NCI-H1436 (cell line): ENCODE data around the gene PSMC6.
A peak's percentile ranks its signal among the peaks of the same experiment; 100 is the strongest.
"Not testable (repeated sequence)": the region's sequence is repeated elsewhere in the genome, so short reads cannot be mapped to it uniquely, and the experiment has no call there.

Source experiments
- DNase-seq: peaks from one replicate; lab custom pipeline; 2025; lab: John Stamatoyannopoulos, UW

Gene PSMC6

GRCh38 chr14:52723514-52724359 is 16.7 kb downstream of the PSMC6 start:
- no peak for DNase-seq

DNA sequence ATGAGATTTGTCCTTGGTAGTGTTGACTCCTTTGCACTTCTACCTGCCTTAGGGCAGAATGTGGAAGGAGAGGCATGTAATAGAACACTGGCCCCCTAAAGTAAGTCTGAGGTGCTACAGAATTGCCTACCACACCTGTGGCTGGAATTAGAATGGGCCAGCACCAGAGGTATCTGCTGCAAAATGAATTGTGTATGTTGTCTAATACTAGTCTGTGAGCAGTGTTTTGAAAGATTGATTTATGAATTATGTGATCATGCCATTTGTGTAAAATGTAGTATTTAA is 17.3 kb downstream of the PSMC6 start:
- no peak for DNase-seq

DNA sequence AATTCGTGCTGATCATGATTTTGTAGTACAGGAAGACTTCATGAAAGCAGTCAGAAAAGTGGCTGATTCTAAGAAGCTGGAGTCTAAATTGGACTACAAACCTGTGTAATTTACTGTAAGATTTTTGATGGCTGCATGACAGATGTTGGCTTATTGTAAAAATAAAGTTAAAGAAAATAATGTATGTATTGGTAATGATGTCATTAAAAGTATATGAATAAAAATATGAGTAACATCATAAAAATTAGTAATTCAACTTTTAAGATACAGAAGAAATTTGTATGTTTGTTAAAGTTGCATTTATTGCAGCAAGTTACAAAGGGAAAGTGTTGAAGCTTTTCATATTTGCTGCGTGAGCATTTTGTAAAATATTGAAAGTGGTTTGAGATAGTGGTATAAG is 20.5 kb downstream of the PSMC6 start:
- not testable (repeated sequence) for DNase-seq

- not testable (repeated sequence) for DNase-seq
These were observed 22.0 kb downstream of the PSMC6 start for GRCh38 chr14:52729035-52729434.

DNA sequence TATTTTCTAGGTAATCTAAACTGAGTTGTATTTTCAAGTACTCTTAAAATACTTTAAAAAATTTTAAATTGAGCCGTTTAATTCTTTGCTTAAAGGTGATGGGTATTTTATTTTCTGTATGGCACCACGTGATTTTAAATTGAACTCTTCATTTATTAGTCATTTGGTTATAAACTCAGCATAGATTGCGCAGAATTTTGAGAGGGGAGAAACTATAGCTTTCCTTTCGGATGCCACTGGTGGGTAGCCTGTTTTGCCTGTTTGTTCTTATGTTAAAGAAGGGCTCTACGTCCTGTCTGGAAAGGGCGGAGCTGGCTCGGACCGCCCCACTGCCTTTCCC is 22.6 kb downstream of the PSMC6 start:
- DNase-seq, result no peak

DNA sequence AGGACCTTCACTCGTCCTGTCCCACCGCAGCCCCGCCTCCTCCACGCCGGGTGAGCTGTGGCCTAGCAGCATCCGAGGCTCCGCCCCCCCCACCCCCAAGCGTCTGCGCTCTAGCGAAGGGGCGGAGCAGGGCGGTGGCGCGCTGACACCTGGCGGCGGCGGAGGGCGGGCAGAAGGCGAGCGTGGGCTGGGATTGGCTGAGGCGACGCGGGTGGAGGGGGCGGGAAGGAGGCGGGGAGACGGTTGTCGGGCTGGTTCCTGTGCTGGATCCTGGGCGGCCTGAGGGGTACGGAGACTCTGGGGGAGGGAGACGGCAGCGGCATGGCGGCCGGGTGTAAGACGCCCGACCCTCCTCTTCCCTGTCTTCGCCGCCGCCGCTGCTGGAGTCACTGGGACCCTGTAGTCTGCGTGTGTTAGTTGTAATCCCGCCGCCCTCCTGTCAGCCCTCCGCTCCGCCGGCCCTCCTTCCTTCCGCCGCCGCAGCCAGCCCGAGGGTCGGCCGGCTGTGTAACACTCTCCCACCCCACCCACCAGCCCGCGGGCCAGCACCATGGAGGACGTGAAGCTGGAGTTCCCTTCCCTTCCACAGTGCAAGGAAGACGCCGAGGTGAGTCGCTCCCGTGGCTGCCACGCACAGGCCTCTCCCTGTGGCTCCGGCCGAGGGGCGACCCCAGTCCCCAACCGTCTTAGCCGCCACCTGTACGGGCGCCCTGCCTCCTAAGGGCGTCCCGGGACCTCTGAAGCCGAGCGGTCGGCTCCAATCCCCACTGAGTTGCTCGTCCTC is 23.1 kb downstream of the PSMC6 start, which contains the start of gene STYX:
Gene STYX, plus strand, starts transcription at position 242 of the 784 bp plus-strand sequence. Its CDS starts 309 bp downstream, at position 551.
- peak; percentile 98 for DNase-seq

DNA sequence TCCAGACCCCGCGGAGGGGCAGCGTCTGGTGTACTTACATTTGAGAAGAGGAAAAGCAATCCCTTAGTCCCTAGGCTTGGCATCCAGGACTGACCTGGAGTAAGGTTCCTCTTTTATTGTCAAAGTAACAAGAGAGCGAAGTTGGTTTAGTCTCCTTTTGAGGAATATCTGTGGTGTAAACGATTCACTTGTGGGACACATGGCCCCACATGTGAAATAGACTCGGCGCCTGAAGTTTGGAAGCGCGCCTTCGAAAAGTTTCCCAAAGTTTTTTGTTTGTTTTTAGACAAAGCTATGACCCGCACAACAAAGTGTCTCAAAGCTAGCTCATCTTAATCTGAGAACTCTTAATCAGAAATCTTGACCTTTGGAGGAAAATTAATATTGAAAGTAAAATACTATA is 23.7 kb downstream of the PSMC6 start:
- DNase-seq, result no peak

GRCh38 chr14:52733824-52734223 is 26.8 kb downstream of the PSMC6 start:
- DNase-seq, result no peak

DNA sequence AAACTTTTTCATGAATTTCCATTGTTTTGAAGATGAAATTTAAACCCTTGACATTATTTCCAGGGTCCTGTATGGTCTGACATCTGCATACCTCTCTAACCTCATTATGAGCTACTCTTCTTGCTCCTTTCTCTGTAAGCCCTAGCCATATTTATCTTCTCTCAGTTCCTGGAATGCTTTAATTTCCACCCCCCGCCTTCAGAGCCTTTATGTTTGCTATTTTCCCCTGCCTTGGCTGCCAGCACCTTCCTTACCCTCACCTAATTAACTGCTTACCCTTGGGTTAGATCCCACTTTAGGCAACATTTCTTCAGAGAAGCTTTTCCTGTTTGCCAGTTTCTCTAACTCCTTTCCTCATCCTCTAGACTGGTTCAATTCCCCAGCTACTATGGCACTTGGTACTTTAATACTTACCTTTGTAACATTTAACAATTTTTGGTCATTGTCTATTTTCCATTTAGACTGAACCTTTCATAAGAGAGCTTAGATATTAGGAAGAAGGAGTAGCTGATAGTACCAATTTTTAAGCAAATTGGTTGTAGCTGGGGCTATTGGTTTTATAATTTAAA is 29.0 kb downstream of the PSMC6 start:
- DNase-seq, result no peak

DNA sequence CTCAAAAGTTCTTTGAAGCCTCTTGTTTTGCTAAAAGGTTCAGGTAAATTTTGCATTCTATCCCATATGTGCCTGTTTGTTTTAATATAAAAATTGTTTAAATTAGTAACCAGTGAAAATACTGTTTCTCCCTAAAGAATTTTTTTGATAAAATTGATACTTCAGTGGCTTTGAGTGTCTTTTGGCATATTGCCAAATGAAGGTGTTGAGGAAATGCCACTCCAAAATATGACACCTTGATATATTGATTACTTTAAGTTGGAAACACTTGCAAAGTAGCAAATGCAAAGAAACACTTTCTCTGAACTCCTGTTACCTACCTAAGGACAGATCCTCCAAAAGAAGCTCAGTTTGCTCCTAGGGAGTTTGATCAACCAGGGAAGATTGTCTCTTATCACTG is 31.4 kb downstream of the PSMC6 start:
- DNase-seq, result no peak

DNA sequence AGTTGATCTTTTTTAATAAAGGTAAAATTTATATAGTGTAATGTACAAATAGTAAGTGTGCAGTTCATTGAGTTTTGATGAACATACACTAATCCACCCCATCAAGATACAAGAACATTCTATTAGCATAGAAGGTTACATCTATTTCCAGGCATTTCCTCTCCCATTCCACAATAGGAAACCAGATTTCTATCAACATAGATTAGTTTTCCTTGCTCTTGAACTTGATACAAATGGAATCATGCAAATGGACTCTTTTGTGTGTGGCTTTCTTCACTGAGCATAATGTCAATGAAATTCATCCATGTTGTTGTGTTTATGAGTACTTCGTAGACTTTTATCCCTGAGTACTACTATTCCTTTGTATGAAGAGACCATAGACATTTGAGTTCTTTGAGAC is 33.8 kb downstream of the PSMC6 start:
- no peak for DNase-seq

DNA sequence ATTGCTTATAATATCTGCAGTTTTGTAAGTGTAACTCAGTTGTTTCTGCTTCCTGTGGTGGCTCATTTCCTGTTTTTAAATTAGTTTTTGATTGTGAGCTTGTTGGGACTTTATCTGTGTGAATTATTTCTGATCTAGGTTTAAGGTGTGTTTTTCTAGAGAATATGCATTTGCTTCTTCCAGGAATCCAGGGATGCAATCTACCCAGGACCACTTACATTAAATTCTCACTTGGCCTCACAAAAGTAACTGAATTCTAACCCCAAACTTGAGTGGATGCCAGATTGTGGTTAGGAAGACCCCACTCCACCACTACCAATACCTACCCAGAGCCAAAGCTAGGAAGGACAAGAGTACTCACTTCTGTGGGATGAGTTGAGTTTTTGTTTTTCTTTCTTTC is 34.9 kb downstream of the PSMC6 start:
- DNase-seq, result no peak

DNA sequence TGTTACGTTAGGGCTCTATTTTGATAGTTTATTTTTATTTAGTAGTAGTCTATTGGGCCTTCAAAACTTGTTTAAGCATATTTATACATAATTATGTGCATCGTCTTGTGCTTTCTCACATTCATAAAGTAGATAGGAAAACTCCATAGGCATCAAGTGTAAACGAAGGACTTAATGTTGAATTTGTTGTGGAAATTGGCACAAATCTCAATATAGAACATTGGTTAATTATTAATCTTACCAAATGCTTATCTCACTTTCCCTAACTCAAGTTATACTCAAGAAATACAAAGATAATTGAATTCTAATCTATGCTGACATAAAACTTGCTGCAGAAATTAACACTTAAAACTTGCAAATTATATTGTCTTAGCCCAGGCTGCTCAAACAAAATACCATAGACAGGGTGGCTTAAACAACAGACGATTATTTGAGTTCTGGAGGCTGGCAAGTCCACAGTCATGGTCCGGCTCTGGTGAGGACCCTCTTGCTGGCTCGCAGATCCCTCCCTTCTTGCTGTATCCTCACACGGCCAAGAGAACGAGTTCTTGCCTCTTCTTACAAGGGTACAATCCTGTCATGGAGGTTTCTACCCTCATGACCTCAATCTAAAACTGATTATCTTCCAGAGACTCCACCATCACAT is 41.8 kb downstream of the PSMC6 start:
- DNase-seq, result no peak

DNA sequence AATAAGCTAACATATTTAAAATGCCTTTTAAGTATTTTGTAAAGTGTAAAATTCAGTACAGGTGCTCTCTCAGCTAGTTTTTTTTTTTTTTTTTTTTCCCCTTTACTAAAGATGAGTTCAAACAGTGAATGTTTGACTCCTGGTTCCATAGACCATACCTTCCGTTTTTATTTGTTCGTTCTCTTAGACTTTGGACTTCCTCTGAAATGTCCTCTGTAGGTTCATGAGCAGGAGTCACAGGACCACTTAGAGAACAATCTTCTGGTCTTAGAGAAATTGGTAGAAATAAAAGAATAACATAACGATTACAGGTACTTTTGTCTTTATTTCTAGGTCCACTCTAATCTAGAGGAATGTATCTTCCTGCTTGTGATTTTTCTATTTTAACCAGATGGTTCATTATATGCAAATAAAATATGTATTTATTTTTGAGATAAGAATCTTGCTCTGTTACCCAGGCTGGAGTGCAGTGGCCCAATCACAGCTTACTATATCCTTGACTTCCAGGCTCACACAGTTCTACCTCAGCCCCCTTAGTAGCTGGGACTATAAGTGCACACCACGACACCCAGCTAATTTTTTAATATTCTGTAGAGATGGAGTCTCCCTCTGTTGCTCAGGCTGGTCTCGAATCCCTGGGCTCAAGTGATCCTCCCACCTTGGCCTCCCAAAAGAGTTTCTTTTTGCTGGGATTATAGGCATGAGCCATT is 48.8 kb downstream of the PSMC6 start:
- DNase-seq, result no peak

DNA sequence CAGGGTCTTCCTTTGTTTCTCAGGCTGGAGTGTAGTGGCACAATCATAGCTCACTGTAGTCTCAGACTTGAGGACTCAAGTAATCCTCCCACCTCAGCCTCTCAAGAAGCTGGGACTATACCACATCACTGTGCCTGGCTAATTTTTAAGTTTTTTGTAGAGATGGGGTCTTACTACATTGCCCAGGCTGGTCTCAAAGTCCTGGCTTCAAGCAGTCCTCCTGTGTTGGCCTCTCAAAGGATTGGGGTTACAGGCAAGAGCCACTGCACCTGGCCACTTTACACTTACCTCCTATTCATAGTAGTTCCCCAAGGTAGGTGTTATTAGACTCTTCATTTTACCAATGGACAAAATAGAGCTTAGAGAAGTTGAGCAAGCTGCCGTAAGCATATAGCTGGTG is 52.1 kb downstream of the PSMC6 start:
- no peak for DNase-seq

GRCh38 chr14:52762923-52763322 is 55.9 kb downstream of the PSMC6 start:
- DNase-seq, result not testable (repeated sequence)

- no peak for DNase-seq
These were observed 60.2 kb downstream of the PSMC6 start for GRCh38 chr14:52767058-52767833.

GRCh38 chr14:52769887-52770286 is 62.9 kb downstream of the PSMC6 start:
- DNase-seq, result no peak

DNA sequence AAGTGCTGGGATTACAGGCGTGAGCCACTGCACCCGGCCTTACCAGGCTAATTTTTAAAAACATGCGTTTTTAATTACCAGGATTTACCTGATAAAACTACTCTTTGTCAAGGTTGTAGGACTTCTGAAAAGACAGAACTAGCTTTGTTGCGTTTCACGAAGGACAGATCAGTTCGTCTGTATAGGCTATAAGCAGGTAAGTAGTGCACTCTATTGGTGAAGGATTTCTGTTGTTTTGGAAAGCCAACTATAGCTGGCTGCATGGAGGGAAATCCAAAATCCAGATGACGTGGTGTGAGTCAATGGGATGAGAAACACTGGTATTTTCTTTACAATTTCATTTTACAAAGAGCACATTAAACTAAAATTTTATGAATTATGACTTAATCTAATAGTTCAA is 69.8 kb downstream of the PSMC6 start:
- DNase-seq, result no peak
